ENCODE results near the gene RERE.

RERE gene

GRCh38 chr1:8862528-8862927 lies 45.1 kb upstream of the RERE start:
- TF ChIP-seq CTCF (IDR thresholded peaks at IDR 0.05; ENCODE audit: control insufficient read depth, extremely low read depth, insufficient read depth), result peak; percentile 58
- DNase-seq (ENCODE audit: low read depth), result no peak

GRCh38 chr1:8860738-8861516 lies 43.5 kb upstream of the RERE start:
- TF ChIP-seq CTCF (IDR thresholded peaks at IDR 0.05; ENCODE audit: control insufficient read depth, extremely low read depth, insufficient read depth), result no peak
- H3K4me3 ChIP-seq (ENCODE audit: low read depth, low read length), result no peak overlapping the region
- DNase-seq (ENCODE audit: low read depth), result no peak

More at GRCh38 chr1:8862528-8862927, 45.1 kb upstream of the RERE start:
- H3K4me3 ChIP-seq (ENCODE audit: low read depth, low read length), result no peak overlapping the region

- peak; percentile 70 for TF ChIP-seq CTCF (IDR thresholded peaks at IDR 0.05; ENCODE audit: control insufficient read depth, extremely low read depth, insufficient read depth)
- no peak for DNase-seq (ENCODE audit: low read depth)
- H3K4me3 ChIP-seq (ENCODE audit: low read depth, low read length), result no peak overlapping the region
Measured at GRCh38 chr1:8858888-8859706, 41.7 kb upstream of the RERE start.

DNA sequence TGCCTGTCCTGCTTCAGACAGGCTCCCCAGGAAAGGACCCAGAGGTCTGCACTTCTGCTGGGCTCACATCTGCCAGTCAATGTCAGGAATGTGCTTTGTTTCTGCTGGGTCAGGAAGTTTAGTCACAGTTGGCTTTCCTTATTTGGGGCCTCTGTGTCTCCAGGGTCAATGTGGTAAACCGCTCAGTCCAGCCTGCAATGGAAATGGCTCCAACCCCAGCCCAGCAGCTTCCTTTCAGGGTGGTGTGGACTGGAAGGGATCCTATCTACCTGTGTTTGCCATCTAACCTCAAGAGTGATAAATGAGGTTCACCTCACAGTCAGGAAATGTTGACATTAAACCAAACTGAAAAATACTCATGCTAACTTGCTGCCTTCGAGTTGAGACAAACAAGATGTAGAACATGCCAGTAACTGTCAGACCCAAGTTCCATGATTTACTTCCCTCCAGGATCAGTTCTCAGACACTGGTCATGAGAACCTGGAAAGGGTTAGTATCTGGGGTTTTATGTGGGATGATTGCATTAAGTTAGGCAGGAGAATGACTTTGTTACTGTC lies 40.8 kb upstream of the RERE start:
- TF ChIP-seq CTCF (IDR thresholded peaks at IDR 0.05; ENCODE audit: control insufficient read depth, extremely low read depth, insufficient read depth), result no peak
- DNase-seq (ENCODE audit: low read depth), result no peak
- H3K4me3 ChIP-seq (ENCODE audit: low read depth, low read length), result no peak overlapping the region

DNA sequence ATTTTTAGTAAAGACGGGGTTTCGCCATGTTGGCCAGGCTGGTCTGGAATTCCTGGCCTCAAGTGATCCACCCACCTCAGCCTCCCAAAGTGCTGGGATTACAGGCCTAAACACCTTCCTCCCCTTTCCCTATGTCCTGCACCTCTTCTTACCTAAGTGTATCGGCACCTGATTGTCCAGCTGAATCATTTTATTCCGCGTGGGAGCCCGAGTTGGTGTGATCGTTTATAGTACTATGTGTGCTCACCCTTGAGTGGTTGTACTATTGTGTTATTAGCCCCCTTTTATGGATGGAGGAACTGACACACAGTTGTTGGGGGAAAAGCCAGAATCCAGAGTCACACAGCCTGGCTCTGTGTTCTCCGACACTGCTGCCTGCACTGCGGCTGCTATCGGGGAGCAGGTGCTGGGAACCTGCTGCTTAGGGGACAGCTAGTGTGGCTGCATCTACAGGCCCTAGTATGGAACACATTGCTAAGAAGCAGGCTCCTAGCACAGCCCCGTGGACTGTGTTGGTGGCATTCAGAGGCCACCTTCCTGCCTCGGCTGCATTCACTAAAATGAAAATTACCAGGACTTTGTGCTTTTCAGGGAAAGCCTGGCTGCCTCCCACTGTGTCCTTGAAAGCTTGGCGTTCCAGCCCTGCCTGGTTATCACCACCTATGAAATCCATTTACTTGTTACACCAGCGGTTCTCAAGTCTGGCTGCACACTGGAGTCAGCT lies 39.4 kb upstream of the RERE start:
- TF ChIP-seq CTCF (IDR thresholded peaks at IDR 0.05; ENCODE audit: control insufficient read depth, extremely low read depth, insufficient read depth), result no peak
- H3K4me3 ChIP-seq (ENCODE audit: low read depth, low read length), result no peak overlapping the region
- no peak for DNase-seq (ENCODE audit: low read depth)

DNA sequence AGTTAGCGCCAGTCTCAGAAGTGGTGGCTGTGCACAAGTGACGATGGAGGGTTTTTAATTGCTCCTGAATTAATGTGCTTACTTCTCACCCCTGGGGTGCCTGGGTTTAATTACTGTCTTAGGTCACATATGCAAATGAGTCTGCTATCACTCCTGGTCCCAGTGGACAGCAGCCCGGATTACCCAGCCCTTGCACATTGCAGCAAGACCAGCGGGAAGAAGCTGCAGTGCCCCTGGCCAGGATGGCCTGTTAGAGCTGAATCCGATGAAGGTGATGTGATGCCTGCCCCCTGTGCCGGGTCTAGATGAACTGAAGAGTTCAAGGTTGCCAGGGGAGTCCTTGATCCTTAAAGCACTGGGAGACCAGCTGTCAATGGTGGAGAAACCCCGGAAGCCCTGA lies 36.8 kb upstream of the RERE start:
- no peak for DNase-seq (ENCODE audit: low read depth)
- TF ChIP-seq CTCF (IDR thresholded peaks at IDR 0.05; ENCODE audit: control insufficient read depth, extremely low read depth, insufficient read depth), result no peak
- no peak overlapping the region for H3K4me3 ChIP-seq (ENCODE audit: low read depth, low read length)
